T-cell (primary cell): ENCODE data around the gene POLR3H. TPM values are rescaled to one million over a fixed set of nuclear protein-coding genes. Genes with fewer than 3 reads are reported as not detected.

Experiments
- ATAC-seq, 4 experiments: fragments of 200-7000 bp in 3 of 4; fragments of 150-1000 bp in 1 of 4; cut with Tn5 transposase; replicated peaks in 1 of 4; 1 replicate in 3 of 4; 2 replicates in 1 of 4; pipeline ENCODE4 v1.10.0; 2021; ENCODE audit warnings: moderate library complexity in 3 of 4, mild to moderate bottlenecking in 2 of 4, moderate number of reproducible peaks in 1 of 4
- CTCF ChIA-PET, 2 donors: fragments of 300-600 bp; sonication (Branson Sonifier 250); formaldehyde crosslinking; loops; one replicate each; lab custom pipeline; 2022; ENCODE audit warnings: antibody characterized with exemption in 2 of 2; lab: Charles Lee
- POLR2A ChIA-PET, 2 donors: fragments of 300-600 bp; sonication (Branson Sonifier 250); formaldehyde crosslinking; loops; one replicate each; lab custom pipeline; 2022; ENCODE audit warnings: antibody characterized with exemption in 2 of 2; lab: Charles Lee
- DNase-seq, 35 experiments: peaks; one replicate each; pipeline versions ENCODE4 v3.0.0 to v3.0.0-alpha.2; 2013 to 2023
- H3K27ac ChIP-seq: one replicate; pipeline ENCODE4 v1.5.1; 2013; ENCODE audit warnings: low read length
- H3K27me3 ChIP-seq, 2 experiments: replicated peaks in 1 of 2; 1 replicate in 1 of 2; 2 replicates in 1 of 2; pipeline versions ENCODE4 v1.6.1 to v1.7.0; 2013; ENCODE audit warnings: low read length in 1 of 2, mixed read lengths in 1 of 2; ENCODE audit not compliant: control insufficient read depth in 2 of 2, insufficient read depth in 2 of 2; ENCODE audit errors: extremely low read depth in 1 of 2
- H3K36me3 ChIP-seq, 2 donors: 1 replicate in 1 of 2; 2 replicates in 1 of 2; pipeline versions ENCODE4 v1.6.1 to v1.7.0; 2013; ENCODE audit warnings: low read length in 1 of 2; ENCODE audit not compliant: control insufficient read depth in 2 of 2, insufficient read depth in 1 of 2; ENCODE audit errors: extremely low read depth in 1 of 2
- H3K4me1 ChIP-seq, 2 experiments: 1 replicate in 1 of 2; 2 replicates in 1 of 2; pipeline versions ENCODE4 v1.6.1 to v1.7.0; 2013; ENCODE audit warnings: low read length in 2 of 2, mixed read lengths in 1 of 2; ENCODE audit not compliant: insufficient read depth in 2 of 2, control insufficient read depth in 1 of 2; ENCODE audit errors: extremely low read depth in 1 of 2
- H3K4me3 ChIP-seq, 2 donors: 1 replicate in 1 of 2; 2 replicates in 1 of 2; pipeline versions ENCODE4 v1.5.1 to v1.7.0; 2013; ENCODE audit warnings: mild to moderate bottlenecking in 2 of 2, low read length in 1 of 2, moderate library complexity in 1 of 2; ENCODE audit not compliant: control insufficient read depth in 1 of 2; ENCODE audit errors: extremely low read depth in 1 of 2
- H3K9me3 ChIP-seq: 2 replicates; pipeline ENCODE4 v1.7.0; 2013
- H3K27ac Mint-ChIP-seq, 2 donors: one replicate each; pipeline ENCODE4 v1.8.0; 2020 to 2021; ENCODE audit warnings: mild to moderate bottlenecking in 2 of 2, mixed read lengths in 2 of 2
- H3K27me3 Mint-ChIP-seq, 2 donors: one replicate each; pipeline ENCODE4 v1.8.0; 2021 to 2022; ENCODE audit warnings: mixed read lengths in 2 of 2
- H3K36me3 Mint-ChIP-seq: one replicate; pipeline ENCODE4 v1.8.0; 2021; ENCODE audit warnings: mixed read lengths
- H3K4me1 Mint-ChIP-seq, 3 donors: one replicate each; pipeline ENCODE4 v1.8.0; 2020 to 2022; ENCODE audit warnings: mixed read lengths in 3 of 3, mild to moderate bottlenecking in 1 of 3
- H3K4me3 Mint-ChIP-seq, 3 donors: one replicate each; pipeline ENCODE4 v1.8.0; 2020 to 2022; ENCODE audit warnings: mild to moderate bottlenecking in 3 of 3, mixed read lengths in 3 of 3, moderate library complexity in 3 of 3
- H3K9me3 Mint-ChIP-seq, 3 donors: one replicate each; pipeline ENCODE4 v1.8.0; 2020 to 2022; ENCODE audit warnings: mixed read lengths in 3 of 3
- WGBS: methylation state at CpG from one replicate; pipeline ENCODE4 v1.1.5; 2013; ENCODE audit warnings: missing lambda C conversion rate; ENCODE audit not compliant: insufficient coverage; 5-methylcytosine and 5-hydroxymethylcytosine counted together
- total RNA-seq, 35 experiments: library from RNA in 6 of 35; stranded (reverse) in 6 of 35; fragments of 120-200 nt in 1 of 35; gene quantifications; one replicate each; pipeline versions ENCODE4 v1.2.1 to v1.2.4 and lab custom pipeline; 2013 to 2026

POLR3H gene
- total RNA-seq, 5 donors from 2014 or later (not counting 1 experiment from before 2014, with no cell fraction given), result 20.6 to 57.7 (median 44.9) TPM

- ATAC-seq, result peak; percentile 48 to 68 (median 60)
- H3K36me3 Mint-ChIP-seq, result peaks cover 30% of the 10 kb centered on the region
- ChIA-PET POLR2A (no interaction called here), CTCF (interaction anchor here in 1 of 2 donors (1.2 kb wide), 1 partner anchor 17 kb away, joined by 3 read pairs; no protein-coding TSS in a partner anchor)
- no peak overlapping the region for H3K27ac ChIP-seq
- H3K9me3 ChIP-seq, result no peaks in the 10 kb centered on the region
- H3K36me3 ChIP-seq, result peaks cover 12 to 40% of the 10 kb centered on the region in 2 donors
- H3K9me3 Mint-ChIP-seq, result no peaks in the 10 kb centered on the region
- H3K27ac Mint-ChIP-seq, result no peak overlapping the region
- H3K27me3 Mint-ChIP-seq, result no peaks in the 10 kb centered on the region
- no peak overlapping the region for H3K4me3 Mint-ChIP-seq
- peaks cover 0 to 1% (median 0%) of the 10 kb centered on the region in 3 donors for H3K4me1 Mint-ChIP-seq
- no peaks in the 10 kb centered on the region for H3K4me1 ChIP-seq
- DNase-seq, result peak in 2 of 35 experiments; percentile 15 to 40
- 95% methylated on average over 4 of the region's 5 CpGs for whole genome bisulfite sequencing
- no peaks in the 10 kb centered on the region for H3K27me3 ChIP-seq
- H3K4me3 ChIP-seq, result no peak overlapping the region
Measured at GRCh38 chr22:41501209-41501608, 43.1 kb downstream of the POLR3H start.

GRCh38 chr22:41500303-41500702, 44.0 kb downstream of the POLR3H start:
- H3K36me3 Mint-ChIP-seq, result peaks cover 30% of the 10 kb centered on the region
- H3K4me1 Mint-ChIP-seq, result peaks cover 0 to 1% (median 0%) of the 10 kb centered on the region in 3 donors
- Histone ChIP-seq H3K9me3 (no peaks in the 10 kb centered on the region), H3K4me3 (no peak overlapping the region), H3K36me3 (peaks cover 12 to 40% of the 10 kb centered on the region in 2 donors), H3K27me3 (no peaks in the 10 kb centered on the region), H3K4me1 (no peaks in the 10 kb centered on the region), H3K27ac (no peak overlapping the region)
- no peaks in the 10 kb centered on the region for H3K27me3 Mint-ChIP-seq
- CTCF ChIA-PET, result interaction anchor here in 1 of 2 donors (1.2 kb wide), 1 partner anchor 18 kb away, joined by 3 read pairs; no protein-coding TSS in a partner anchor
- POLR2A ChIA-PET, result no interaction called here
- no peaks in the 10 kb centered on the region for H3K9me3 Mint-ChIP-seq
- H3K27ac Mint-ChIP-seq, result no peak overlapping the region
- ATAC-seq (no peak), DNase-seq (no peak)
- no peak overlapping the region for H3K4me3 Mint-ChIP-seq
- 92% methylated on average over 6 of the region's 7 CpGs for WGBS

- H3K27me3 ChIP-seq, result no peaks in the 10 kb centered on the region
- Mint-ChIP-seq H3K4me1 (peaks cover 0 to 1% (median 0%) of the 10 kb centered on the region in 3 donors), H3K27me3 (no peaks in the 10 kb centered on the region), H3K9me3 (no peaks in the 10 kb centered on the region), H3K4me3 (no peak overlapping the region), H3K36me3 (peaks cover 27% of the 10 kb centered on the region), H3K27ac (peak overlapping the region in 1 of 2 donors; percentile 27)
- H3K36me3 ChIP-seq, result peaks cover 12 to 39% of the 10 kb centered on the region in 2 donors
- H3K4me3 ChIP-seq, result no peak overlapping the region
- DNase-seq (no peak), ATAC-seq (no peak)
- H3K9me3 ChIP-seq, result no peaks in the 10 kb centered on the region
- ChIA-PET CTCF (interaction anchor here in 1 of 2 donors (1.2 kb wide), 1 partner anchor 18 kb away, joined by 3 read pairs; no protein-coding TSS in a partner anchor), POLR2A (interaction anchor here in 1 of 2 donors (0.5 kb wide), 1 partner anchor 169 kb away, joined by 5 read pairs; no protein-coding TSS in a partner anchor)
- WGBS, result 99% methylated on average over 7 of the region's 10 CpGs
- H3K4me1 ChIP-seq, result no peaks in the 10 kb centered on the region
- H3K27ac ChIP-seq, result no peak overlapping the region
Measured at GRCh38 chr22:41499624-41500280, 44.5 kb downstream of the POLR3H start.

- H3K4me3 ChIP-seq, result no peak overlapping the region
- 100% methylated on average over 3 of the region's 6 CpGs for WGBS
- POLR2A ChIA-PET, result no interaction called here
- Mint-ChIP-seq H3K4me1 (peaks cover 0 to 1% (median 0%) of the 10 kb centered on the region in 3 donors), H3K27me3 (no peaks in the 10 kb centered on the region), H3K9me3 (no peaks in the 10 kb centered on the region), H3K27ac (no peak overlapping the region), H3K36me3 (peaks cover 25% of the 10 kb centered on the region), H3K4me3 (no peak overlapping the region)
- DNase-seq (no peak), ATAC-seq (no peak)
- H3K9me3 ChIP-seq, result no peaks in the 10 kb centered on the region
- peaks cover 9 to 29% of the 10 kb centered on the region in 2 donors for H3K36me3 ChIP-seq
- H3K4me1 ChIP-seq, result no peaks in the 10 kb centered on the region
- no peak overlapping the region for H3K27ac ChIP-seq
- H3K27me3 ChIP-seq, result no peaks in the 10 kb centered on the region
- CTCF ChIA-PET, result interaction anchor here (0.5 to 0.7 kb wide), 2 partner anchors 88 to 140 kb away, joined by 6 to 7 read pairs; no protein-coding TSS in a partner anchor
Measured at GRCh38 chr22:41498303-41498835, 45.9 kb downstream of the POLR3H start.

- H3K4me3 ChIP-seq, result no peak overlapping the region
- no CpG with 5 or more reads among the region's 5 CpGs for WGBS
- Mint-ChIP-seq H3K9me3 (no peaks in the 10 kb centered on the region), H3K27me3 (no peaks in the 10 kb centered on the region), H3K4me1 (peaks cover 33 to 34% (median 33%) of the 10 kb centered on the region in 3 donors), H3K36me3 (no peaks in the 10 kb centered on the region), H3K27ac (no peak overlapping the region), H3K4me3 (no peak overlapping the region)
- ChIA-PET POLR2A (interaction anchor here in 1 of 2 donors (0.5 to 0.6 kb wide), 2 partner anchors 30 to 399 kb away, joined by 3 to 6 read pairs; no protein-coding TSS in a partner anchor), CTCF (interaction anchor here in 1 of 2 donors (0.6 kb wide), 1 partner anchor 54 kb away, joined by 3 read pairs; no protein-coding TSS in a partner anchor)
- no peaks in the 10 kb centered on the region for H3K4me1 ChIP-seq
- no peaks in the 10 kb centered on the region for H3K9me3 ChIP-seq
- DNase-seq, result no peak
- H3K27me3 ChIP-seq, result no peaks in the 10 kb centered on the region
- no peak overlapping the region for H3K27ac ChIP-seq
- ATAC-seq, result no peak
- peaks cover 3 to 22% of the 10 kb centered on the region in 2 donors for H3K36me3 ChIP-seq
Measured at GRCh38 chr22:41491374-41492100, 52.7 kb downstream of the POLR3H start.
